GM12872 (cell line): ENCODE measurements around the gene PCDH9.

ENCODE experiments used
- CTCF ChIP-seq: IDR thresholded peaks from 3 replicates; pipeline ENCODE4 v1.5.1; 2011; ENCODE audit warnings: low read depth, mild to moderate bottlenecking, low read length, moderate library complexity; ENCODE audit not compliant: insufficient read depth

Gene PCDH9

GRCh38 chr13:66410314-66410713, 819.8 kb downstream of the PCDH9 start:
- TF ChIP-seq CTCF, result no peak

GRCh38 chr13:66409542-66409941, 820.6 kb downstream of the PCDH9 start:
- TF ChIP-seq CTCF, result no peak

- TF ChIP-seq CTCF, result no peak
Measured at GRCh38 chr13:66407128-66407527, 823.0 kb downstream of the PCDH9 start.

GRCh38 chr13:66405908-66406802, 824.0 kb downstream of the PCDH9 start:
- no peak for TF ChIP-seq CTCF

GRCh38 chr13:66402546-66402945, 827.6 kb downstream of the PCDH9 start:
- TF ChIP-seq CTCF, result no peak

- no peak for TF ChIP-seq CTCF
Measured at GRCh38 chr13:66402066-66402465, 828.1 kb downstream of the PCDH9 start.

- no peak for TF ChIP-seq CTCF
Measured at GRCh38 chr13:66400292-66400691, 829.8 kb downstream of the PCDH9 start.
